Endothelial cell of umbilical vein (primary cell): ENCODE data around the gene TDP1. TPM values are rescaled to one million over a fixed set of nuclear protein-coding genes. Genes with fewer than 3 reads are reported as not detected.

Experiments used
- BruUV-seq: library from RNA; stranded (reverse); fragments of 400-500 nt; replicated peaks from 2 replicates; lab custom pipeline; 2021; lab: Mats Ljungman, UMichigan
- CTCF ChIA-PET: fragments of 300-600, 350-600 bp; sonication (Branson Sonifier 250); formaldehyde crosslinking; loops from one replicate; lab custom pipeline; 2021; ENCODE audit warnings: antibody characterized with exemption, inconsistent platforms; lab: Charles Lee
- POLR2A ChIA-PET: fragments of 300-600, 350-600 bp; sonication (Branson Sonifier 250); formaldehyde crosslinking; loops from one replicate; lab custom pipeline; 2021; ENCODE audit warnings: antibody characterized with exemption, inconsistent platforms; lab: Charles Lee
- DNase-seq: peaks from one replicate; pipeline ENCODE4 v3.0.0-alpha.2; 2011; ENCODE audit warnings: low read depth, low spot score
- FAIRE-seq: peaks from 2 replicates; lab custom pipeline; 2011; peaks lifted over from hg19 to GRCh38; lab: Jason Lieb, UNC
- H2AFZ ChIP-seq: 2 replicates; pipeline ENCODE4 v1.6.0; 2012; ENCODE audit warnings: low read depth, low read length, control low read depth, inconsistent platforms
- H3K27ac ChIP-seq: 2 replicates; pipeline ENCODE4 v1.5.1; 2011; ENCODE audit warnings: low read depth, mild to moderate bottlenecking, control low read depth, low read length, moderate library complexity; ENCODE audit not compliant: insufficient read depth
- H3K27me3 ChIP-seq, 2 experiments: 2 replicates each; pipeline versions ENCODE4 v1.6.0 to v1.6.1; 2011; ENCODE audit warnings: low read length in 2 of 2, mixed read lengths in 1 of 2; ENCODE audit not compliant: control insufficient read depth in 2 of 2, insufficient read depth in 2 of 2
- H3K36me3 ChIP-seq, 2 experiments: 2 replicates in 1 of 2; 3 replicates in 1 of 2; pipeline ENCODE4 v1.5.1; 2011; ENCODE audit warnings: low read length in 2 of 2, mild to moderate bottlenecking in 1 of 2, moderate library complexity in 1 of 2; ENCODE audit not compliant: control insufficient read depth in 2 of 2, insufficient read depth in 2 of 2; ENCODE audit errors: extremely low read depth in 1 of 2
- H3K4me1 ChIP-seq: 3 replicates; pipeline ENCODE4 v1.5.1; 2011; ENCODE audit warnings: mild to moderate bottlenecking, low read length; ENCODE audit not compliant: control insufficient read depth, insufficient read depth; ENCODE audit errors: extremely low read depth
- H3K4me2 ChIP-seq: 2 replicates; pipeline ENCODE4 v1.6.1; 2011; ENCODE audit warnings: low read length, control low read depth, mixed read lengths; ENCODE audit not compliant: insufficient read depth
- H3K4me3 ChIP-seq, 3 experiments: fragments of 200-600 bp in 1 of 3; sonication (generic), shearing (Covaris generic) in 1 of 3; replicated peaks in 1 of 3; 2 replicates each; pipeline ENCODE4 v1.5.1; 2011 to 2016; ENCODE audit warnings: control low read depth in 3 of 3, low read length in 3 of 3, mild to moderate bottlenecking in 2 of 3, inconsistent platforms in 1 of 3, low read depth in 1 of 3, moderate library complexity in 1 of 3; ENCODE audit not compliant: insufficient read depth in 1 of 3
- H3K79me2 ChIP-seq: 2 replicates; pipeline ENCODE4 v1.6.0; 2012; ENCODE audit warnings: low read length, inconsistent platforms; ENCODE audit not compliant: control insufficient read depth, insufficient read depth
- H3K9ac ChIP-seq: replicated peaks from 2 replicates; pipeline ENCODE3; 2011; ENCODE audit warnings: low read length, control low read depth; ENCODE audit not compliant: insufficient read depth; ENCODE audit errors: extremely low read depth
- H3K9me1 ChIP-seq: replicated peaks from 3 replicates; pipeline ENCODE4 v1.6.0; 2011; ENCODE audit warnings: mild to moderate bottlenecking, low read length; ENCODE audit not compliant: control insufficient read depth, insufficient read depth; ENCODE audit errors: extremely low read depth
- H3K9me3 ChIP-seq: replicated peaks from 2 replicates; pipeline ENCODE4 v1.5.1; 2012; ENCODE audit warnings: low read length, inconsistent platforms; ENCODE audit not compliant: control insufficient read depth, insufficient read depth
- H4K20me1 ChIP-seq: replicated peaks from 2 replicates; pipeline ENCODE3; 2011; ENCODE audit warnings: mild to moderate bottlenecking, low read length; ENCODE audit not compliant: control insufficient read depth, insufficient read depth; ENCODE audit errors: extremely low read depth
- EZH2 ChIP-seq: IDR thresholded peaks from 2 replicates; pipeline ENCODE4 v1.6.1; 2012; ENCODE audit warnings: borderline replicate concordance, low read depth, mild to moderate bottlenecking, moderate library complexity, low read length, inconsistent platforms; ENCODE audit not compliant: severe bottlenecking
- FOS ChIP-seq: IDR thresholded peaks from 2 replicates; pipeline ENCODE4 v1.6.1; 2011; ENCODE audit warnings: mild to moderate bottlenecking, low read length, moderate library complexity, borderline replicate concordance; ENCODE audit not compliant: insufficient read depth
- GATA2 ChIP-seq: IDR thresholded peaks from 2 replicates; pipeline ENCODE4 v1.7.0; 2011; ENCODE audit warnings: low read depth, mild to moderate bottlenecking, moderate library complexity, mixed read lengths, low read length; ENCODE audit not compliant: insufficient read length, insufficient read depth
- JUN ChIP-seq: IDR thresholded peaks from 2 replicates; pipeline ENCODE4 v1.6.1; 2011; ENCODE audit warnings: borderline replicate concordance, low read depth; ENCODE audit not compliant: insufficient read length, insufficient read depth
- MAX ChIP-seq: IDR thresholded peaks from 2 replicates; pipeline ENCODE4 v1.6.1; 2011; ENCODE audit not compliant: insufficient read depth, insufficient read length
- MYC ChIP-seq: IDR thresholded peaks from one replicate; pipeline ENCODE4 v1.6.1; 2011; ENCODE audit warnings: mild to moderate bottlenecking, low read depth, low read length
- POLR2A ChIP-seq: IDR thresholded peaks from 2 replicates; pipeline ENCODE4 v1.6.1; 2012; ENCODE audit warnings: low read depth, mild to moderate bottlenecking, control low read depth, low read length
- POLR2AphosphoS5 ChIP-seq: IDR thresholded peaks from 2 replicates; pipeline ENCODE4 v1.6.1; 2012; ENCODE audit warnings: low read depth, mild to moderate bottlenecking, control low read depth, low read length, moderate library complexity; ENCODE audit not compliant: insufficient read depth
- dilution Hi-C: fragments of 300-500 bp; cut with MboI; formaldehyde crosslinking; loops from one replicate; pipeline ENCODE4 v1.15.0; 2019; ENCODE audit warnings: low sequenced_read_pairs; ENCODE audit not compliant: extremely low pct_ligation_motif_present
- intact Hi-C: fragments of 100-400 bp; cut with micrococcal nuclease; formaldehyde crosslinking; loops from one replicate; pipeline ENCODE4 v1.10.0; 2022
- polyA plus RNA-seq, 4 experiments: library from polyadenylated mRNA; depleted of rRNA in 3 of 4; stranded (reverse) in 3 of 4; unstranded in 1 of 4; fragments of >200 nt; gene quantifications; 2 replicates each; pipeline versions ENCODE4 v1.2.1 to v1.2.3, GENCODE V29; 2011 to 2012; ENCODE audit warnings: missing spikeins in 1 of 4
- total RNA-seq: library from RNA; stranded (reverse); gene quantifications from 2 replicates; pipeline ENCODE4 v1.2.3, GENCODE V29; 2021
- TF ChIP-seq, protein P1 (sequence below), 2 donors: IDR thresholded peaks; 1 replicate in 1 of 2; 2 replicates in 1 of 2; pipeline ENCODE4 v1.5.1; 2011; ENCODE audit warnings: low read length in 2 of 2, mild to moderate bottlenecking in 2 of 2, moderate library complexity in 2 of 2, control low read depth in 1 of 2, inconsistent platforms in 1 of 2, low read depth in 1 of 2; ENCODE audit not compliant: insufficient read depth in 1 of 2; ENCODE audit errors: extremely low read depth in 1 of 2

Gene TDP1
- total and polyA plus RNA-seq, 2 donors (not counting 3 experiments of a cell fraction or from before 2014, with no cell fraction given): 14.1 to 30.5 TPM

DNA sequence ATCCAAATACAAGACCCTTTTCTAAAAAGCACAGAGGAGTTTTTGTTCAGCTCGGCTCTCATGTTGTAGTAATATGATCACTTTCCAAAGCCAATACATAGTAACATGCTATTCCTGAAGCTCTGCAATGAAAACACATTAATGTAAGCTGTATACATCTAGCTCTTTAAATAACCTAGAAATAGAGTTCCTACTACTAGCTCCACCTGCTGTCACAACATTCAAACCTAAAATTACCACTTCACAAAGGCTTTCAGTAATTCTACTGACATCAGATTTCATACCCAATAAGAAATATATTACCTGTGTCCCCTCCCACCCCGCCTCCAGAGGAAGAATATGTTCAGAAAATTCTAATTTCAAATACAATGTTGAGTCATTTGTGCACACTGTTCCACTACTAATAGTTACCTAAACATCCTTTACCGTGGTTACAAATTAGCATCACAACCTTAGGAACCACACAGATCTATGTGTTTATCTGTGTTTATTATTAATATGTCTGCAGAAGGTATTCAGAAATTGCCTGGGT lies 19.0 kb upstream of the TDP1 start:
- FAIRE-seq: no peak

More for the DNA sequence above, 19.0 kb upstream of the TDP1 start:
- dilution Hi-C loops: no loop called here
- H3K36me3 ChIP-seq: no peaks in the 10 kb centered on the region
- H3K9ac ChIP-seq: no peak overlapping the region
- H3K9me3 ChIP-seq: no peaks in the 10 kb centered on the region
- no peak overlapping the region for H3K4me3 ChIP-seq
- H4K20me1 ChIP-seq: no peaks in the 10 kb centered on the region
- no peaks in the 10 kb centered on the region for H3K9me1 ChIP-seq
- no peaks in the 10 kb centered on the region for H3K27me3 ChIP-seq
- ChIA-PET CTCF (interaction anchor here (0.6 to 3.0 kb wide), 19 partner anchors 8 to 1266 kb away, joined by 3 to 49 read pairs (median 4); partner anchors contain the start of genes EFCAB11 and TDP1), POLR2A (no interaction called here)
- no peak for DNase-seq
- peaks cover under 1% of the 10 kb centered on the region for H3K4me1 ChIP-seq
- no peak overlapping the region for H3K4me2 ChIP-seq
- H2AFZ ChIP-seq: no peak overlapping the region
- no TSS peak for BruUV-seq
- intact Hi-C loops: no loop called here
- H3K79me2 ChIP-seq: no peaks in the 10 kb centered on the region
- no peak overlapping the region for H3K27ac ChIP-seq
- no peak for TF ChIP-seq JUN
- TF ChIP-seq MAX: no peak
- TF ChIP-seq GATA2: no peak
- TF ChIP-seq EZH2: no peak
- no peak for TF ChIP-seq POLR2A
- no peak for TF ChIP-seq MYC
- TF ChIP-seq, protein P1, sequence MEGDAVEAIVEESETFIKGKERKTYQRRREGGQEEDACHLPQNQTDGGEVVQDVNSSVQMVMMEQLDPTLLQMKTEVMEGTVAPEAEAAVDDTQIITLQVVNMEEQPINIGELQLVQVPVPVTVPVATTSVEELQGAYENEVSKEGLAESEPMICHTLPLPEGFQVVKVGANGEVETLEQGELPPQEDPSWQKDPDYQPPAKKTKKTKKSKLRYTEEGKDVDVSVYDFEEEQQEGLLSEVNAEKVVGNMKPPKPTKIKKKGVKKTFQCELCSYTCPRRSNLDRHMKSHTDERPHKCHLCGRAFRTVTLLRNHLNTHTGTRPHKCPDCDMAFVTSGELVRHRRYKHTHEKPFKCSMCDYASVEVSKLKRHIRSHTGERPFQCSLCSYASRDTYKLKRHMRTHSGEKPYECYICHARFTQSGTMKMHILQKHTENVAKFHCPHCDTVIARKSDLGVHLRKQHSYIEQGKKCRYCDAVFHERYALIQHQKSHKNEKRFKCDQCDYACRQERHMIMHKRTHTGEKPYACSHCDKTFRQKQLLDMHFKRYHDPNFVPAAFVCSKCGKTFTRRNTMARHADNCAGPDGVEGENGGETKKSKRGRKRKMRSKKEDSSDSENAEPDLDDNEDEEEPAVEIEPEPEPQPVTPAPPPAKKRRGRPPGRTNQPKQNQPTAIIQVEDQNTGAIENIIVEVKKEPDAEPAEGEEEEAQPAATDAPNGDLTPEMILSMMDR (IDR thresholded peaks at IDR 0.05; ENCODE audit: extremely low read depth in 1 of 2, insufficient read depth in 1 of 2, low read depth in 1 of 2, low read length in 2 of 2): no peak
- TF ChIP-seq FOS: no peak
- no peak for TF ChIP-seq POLR2AphosphoS5
